Uterus (tissue), 2 donors: ENCODE data around the gene MCM3AP.

Experiments used
- CTCF ChIP-seq, 4 experiments: fragments of 200-600 bp in 2 of 4; fragments of 450-650 bp in 2 of 4; sonication (generic) in 2 of 4; IDR thresholded peaks; one replicate each; pipeline ENCODE4 v1.5.1; 2016 to 2019; ENCODE audit warnings: antibody characterized with exemption in 4 of 4, mild to moderate bottlenecking in 2 of 4, moderate library complexity in 1 of 4
- POLR2A ChIP-seq, 2 donors: fragments of 450-650 bp; IDR thresholded peaks; one replicate each; pipeline ENCODE4 v1.6.1; 2016; ENCODE audit warnings: antibody characterized with exemption in 2 of 2, mild to moderate bottlenecking in 1 of 2, moderate library complexity in 1 of 2

- TF ChIP-seq POLR2A (IDR thresholded peaks at IDR 0.05) (no peak), CTCF (IDR thresholded peaks at IDR 0.05) (no peak)
Observed at GRCh38 chr21:46334351-46335140, 49.1 kb upstream of the MCM3AP start.
